HG02970 (cell line): Measurements from ENCODE around the gene VEGFD.

Experiments used
- ATAC-seq: cut with Tn5 transposase; IDR thresholded peaks from one replicate; pipeline ENCODE4 v1.9.1; 2021; ENCODE audit warnings: mild to moderate bottlenecking, moderate library complexity, moderate number of reproducible peaks; ENCODE audit not compliant: unreplicated experiment, low FRiP score

The VEGFD gene

DNA sequence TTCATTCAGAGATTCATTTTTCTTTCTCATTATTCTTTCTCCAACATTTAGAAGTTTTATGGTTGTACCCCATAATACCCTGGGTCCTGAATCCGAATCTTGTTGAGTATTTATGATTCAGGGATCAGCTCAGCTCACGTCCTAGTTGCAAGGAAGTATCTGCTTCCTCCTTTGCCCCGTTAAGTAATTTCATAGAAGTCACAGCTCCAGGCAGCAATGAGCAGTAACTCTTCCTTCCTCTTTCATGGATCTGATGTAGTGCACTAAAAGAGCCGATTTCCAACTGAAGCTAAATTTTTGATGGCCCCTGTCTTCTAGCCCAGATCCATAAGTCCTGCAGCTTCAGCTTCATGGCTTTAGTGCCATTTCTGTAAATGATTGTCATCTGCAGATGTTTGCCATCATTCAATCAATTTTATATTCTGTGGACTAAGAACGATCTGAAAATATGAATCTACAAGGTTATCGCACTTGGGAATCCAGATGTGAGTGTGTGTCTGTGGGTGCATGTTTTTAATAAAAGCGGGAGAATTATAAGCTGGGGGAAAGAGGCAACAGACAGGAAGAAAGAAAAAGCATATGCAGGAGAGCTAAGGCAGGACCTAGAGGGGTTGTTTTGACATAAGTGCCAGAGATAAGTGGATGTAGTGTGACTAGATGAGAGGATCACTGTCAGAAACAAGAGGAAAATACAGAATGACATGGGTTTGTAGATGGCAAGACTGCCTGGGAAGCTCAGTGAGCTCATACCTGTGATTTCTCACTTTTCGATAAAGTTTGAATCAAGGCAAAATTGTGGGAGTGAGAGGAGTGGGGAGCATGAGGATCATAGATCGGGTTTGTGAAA lies 17.5 kb downstream of the VEGFD start:
- ATAC-seq, result no peak

DNA sequence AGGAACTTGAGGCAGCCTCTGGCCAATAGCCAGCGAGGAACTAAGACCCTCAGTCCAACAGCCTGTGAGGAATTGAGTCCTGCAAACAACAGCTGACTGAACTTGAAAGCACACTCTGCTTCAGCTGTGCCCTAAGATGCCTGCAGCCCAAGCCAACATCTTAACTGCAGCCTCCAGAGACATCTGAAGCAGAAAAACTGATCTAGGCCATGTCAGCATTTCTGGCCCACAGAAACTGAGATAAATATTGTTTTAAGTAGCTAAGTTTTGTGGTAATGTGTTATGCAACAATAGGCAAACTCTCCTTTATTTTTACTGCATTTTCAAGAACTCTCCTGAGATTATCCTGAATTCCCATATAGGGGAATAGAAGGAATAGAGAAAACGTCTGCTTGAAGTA lies 24.5 kb downstream of the VEGFD start:
- ATAC-seq, result no peak

DNA sequence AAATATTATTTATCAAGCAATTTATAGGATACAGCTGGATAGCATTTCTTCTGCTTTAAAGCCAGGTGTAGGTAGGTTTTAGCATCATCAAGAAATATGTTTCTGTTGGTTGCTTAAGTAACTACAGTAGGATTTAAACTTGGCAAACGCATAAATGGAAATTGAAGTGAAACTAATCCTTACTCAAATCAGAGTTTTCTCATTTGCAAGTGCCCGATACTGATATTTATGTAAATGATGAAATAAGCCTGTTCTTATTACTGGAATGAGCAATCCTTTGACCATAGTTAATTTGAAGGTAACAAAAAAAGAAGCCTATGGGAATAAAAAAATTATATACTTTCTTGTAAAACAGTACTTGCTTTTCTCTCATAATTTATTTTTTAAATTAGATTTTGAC lies 25.7 kb downstream of the VEGFD start:
- no peak for ATAC-seq

DNA sequence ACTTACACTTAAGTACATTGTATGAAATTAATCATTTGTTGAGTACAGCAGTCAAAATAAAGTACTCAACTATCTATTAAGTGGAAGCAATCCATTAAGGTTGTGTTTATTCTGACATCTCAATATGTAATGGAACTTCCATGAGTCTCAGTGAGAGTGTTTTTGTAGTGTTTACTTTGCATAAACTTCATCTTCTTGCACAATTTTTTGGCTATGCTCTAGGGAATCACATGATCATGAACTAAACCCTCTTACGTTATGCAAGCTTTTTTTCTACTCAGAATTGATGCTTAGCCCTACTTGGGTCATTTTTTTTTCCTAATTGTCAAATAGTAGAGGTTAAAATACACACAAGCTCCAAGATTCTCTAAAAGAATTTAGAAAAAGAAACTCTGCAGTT lies 27.8 kb downstream of the VEGFD start:
- no peak for ATAC-seq

DNA sequence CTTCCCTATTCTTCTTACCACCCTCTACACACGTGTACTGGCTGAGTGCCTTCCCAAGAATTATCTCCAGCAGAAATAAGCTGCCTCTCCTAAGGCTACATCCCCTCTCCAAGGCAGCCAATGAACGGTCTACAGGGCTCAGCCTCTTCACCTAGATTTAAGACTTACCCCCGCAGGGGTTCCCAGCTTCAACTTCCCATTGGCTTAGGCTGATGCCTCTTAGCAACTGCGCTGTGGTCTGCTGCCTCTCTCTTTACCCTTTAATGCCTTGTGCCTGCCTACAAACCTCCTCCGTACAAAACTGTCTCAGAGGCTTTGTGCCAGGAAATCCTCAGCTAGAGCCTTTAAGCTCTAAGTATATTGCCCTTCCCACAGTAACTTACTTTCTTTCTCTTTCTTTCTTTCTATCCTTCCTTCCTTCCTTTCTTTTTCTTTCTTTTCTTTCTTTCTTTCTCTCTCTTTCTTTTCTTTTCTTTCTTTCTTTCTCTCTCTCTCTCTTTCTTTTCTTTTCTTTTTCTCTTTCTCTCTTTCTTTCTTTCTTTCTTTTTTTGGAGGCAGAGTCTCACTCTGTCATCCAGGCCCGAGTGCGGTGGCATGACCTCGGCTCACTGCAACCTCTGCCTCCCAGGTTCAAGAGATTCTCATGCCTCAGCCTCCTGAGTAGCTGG lies 33.8 kb downstream of the VEGFD start:
- no peak for ATAC-seq

DNA sequence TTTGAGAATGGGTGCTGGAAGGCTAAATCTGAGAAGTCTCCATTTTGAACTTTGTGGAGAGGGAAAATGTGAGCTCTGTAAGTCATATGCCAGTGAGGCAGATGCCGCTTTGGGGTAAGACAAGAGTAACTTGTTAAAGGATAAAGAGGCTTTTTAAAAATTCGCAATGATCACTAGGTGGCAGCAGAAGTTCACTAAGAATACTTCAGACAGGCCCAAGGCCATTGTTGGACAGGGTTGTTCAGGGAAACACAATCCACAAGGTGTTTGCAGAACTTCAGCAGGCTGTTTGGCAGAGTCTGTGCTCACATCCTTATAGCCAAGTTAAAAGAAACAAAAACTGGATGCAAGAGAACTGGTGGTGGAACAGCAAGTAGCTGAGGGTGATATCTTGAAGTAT lies 35.2 kb downstream of the VEGFD start:
- no peak for ATAC-seq

DNA sequence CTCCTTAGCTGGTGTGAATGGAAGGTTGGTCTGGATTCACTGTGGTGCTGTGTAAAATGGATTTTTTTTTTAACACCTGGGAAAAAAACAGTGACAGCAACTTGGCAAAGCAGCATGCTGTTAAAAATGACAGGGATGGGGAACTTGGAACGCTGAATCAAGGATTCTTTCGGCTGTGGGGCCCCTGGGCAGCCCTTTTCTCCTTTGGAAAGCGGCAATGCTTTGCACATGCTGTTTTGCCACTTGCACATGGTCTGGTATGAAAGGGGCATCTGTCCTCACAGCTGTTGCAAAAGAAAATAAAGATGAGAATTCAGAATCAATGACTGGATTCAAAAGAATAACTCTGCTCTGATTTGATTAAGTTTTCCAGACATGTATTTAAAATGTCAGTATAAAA lies 38.2 kb downstream of the VEGFD start:
- ATAC-seq, result no peak

DNA sequence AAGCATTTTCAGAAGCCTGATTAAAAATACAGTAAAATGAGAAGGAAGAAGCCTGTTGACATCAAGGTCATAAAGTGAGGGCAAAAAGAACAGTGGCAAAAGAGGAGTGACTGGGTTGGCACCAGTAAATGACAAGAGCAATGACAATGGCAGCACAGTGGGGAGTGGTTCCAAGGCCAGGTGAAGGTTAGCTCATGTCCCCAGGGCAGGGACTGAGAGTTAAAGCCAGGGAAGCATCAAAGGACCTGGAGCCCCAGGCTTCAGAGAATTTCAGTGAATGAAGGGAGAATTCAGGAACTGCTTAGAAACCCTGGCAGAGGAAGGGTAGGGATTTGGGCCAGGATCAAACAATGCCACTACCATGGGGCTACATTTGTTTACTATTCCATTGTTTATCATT lies 40.1 kb downstream of the VEGFD start:
- ATAC-seq, result no peak

DNA sequence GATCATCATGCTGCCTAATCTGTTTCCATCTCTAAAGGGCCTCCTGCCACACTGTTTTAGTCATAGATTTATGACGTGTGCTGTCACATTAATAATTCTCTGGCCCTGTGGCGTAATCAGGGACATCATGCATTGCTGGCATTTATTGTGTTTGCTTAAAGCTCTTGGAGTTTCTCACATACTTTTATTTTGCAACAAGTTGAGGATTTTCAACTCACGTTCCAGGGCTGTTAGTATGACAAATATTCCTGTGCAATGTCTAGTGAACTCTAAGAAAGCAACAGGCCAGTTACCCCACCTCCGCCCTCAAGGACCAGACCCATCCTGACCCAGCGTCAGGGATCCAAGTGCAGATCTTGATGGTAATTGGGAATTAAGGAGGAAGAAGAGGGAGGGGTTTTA lies 41.1 kb downstream of the VEGFD start:
- ATAC-seq, result no peak

DNA sequence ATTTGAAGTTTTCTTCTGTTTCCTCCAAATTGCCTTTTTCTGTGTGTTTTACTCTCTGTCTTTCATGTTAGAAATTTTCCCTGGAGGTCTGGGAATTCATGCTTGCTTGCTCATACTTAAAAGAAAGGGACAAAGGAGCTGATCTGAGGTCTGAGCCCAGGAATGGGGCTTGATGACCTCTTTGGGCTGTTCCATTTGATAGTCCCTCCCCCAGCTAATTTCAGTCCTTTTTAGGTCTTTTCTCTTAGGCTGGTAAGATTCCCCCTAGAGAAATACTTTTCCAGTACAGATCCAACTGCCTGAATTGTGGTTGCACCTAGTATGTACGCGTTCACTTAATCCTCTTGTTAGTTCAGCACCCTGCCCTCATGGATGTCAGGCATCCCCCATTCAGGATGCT lies 43.3 kb downstream of the VEGFD start:
- no peak for ATAC-seq

DNA sequence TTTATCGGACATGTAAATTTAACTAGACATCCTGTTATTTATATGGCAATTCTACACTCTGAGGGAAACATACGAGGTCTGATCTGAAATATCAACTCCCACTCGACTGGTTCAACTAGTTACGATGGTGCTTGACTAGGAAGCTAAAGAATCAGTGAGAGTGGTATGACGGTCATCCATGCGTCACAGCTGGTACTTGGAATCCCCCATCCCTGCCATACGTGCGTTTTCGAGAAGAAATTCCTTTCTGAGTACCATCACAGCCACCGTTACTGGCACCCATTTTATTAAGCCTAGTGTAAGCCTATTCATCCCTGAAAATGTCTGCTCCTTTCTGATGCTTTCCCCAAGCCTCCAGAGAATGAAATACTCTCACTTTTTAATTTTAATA lies 48.2 kb downstream of the VEGFD start:
- no peak for ATAC-seq

DNA sequence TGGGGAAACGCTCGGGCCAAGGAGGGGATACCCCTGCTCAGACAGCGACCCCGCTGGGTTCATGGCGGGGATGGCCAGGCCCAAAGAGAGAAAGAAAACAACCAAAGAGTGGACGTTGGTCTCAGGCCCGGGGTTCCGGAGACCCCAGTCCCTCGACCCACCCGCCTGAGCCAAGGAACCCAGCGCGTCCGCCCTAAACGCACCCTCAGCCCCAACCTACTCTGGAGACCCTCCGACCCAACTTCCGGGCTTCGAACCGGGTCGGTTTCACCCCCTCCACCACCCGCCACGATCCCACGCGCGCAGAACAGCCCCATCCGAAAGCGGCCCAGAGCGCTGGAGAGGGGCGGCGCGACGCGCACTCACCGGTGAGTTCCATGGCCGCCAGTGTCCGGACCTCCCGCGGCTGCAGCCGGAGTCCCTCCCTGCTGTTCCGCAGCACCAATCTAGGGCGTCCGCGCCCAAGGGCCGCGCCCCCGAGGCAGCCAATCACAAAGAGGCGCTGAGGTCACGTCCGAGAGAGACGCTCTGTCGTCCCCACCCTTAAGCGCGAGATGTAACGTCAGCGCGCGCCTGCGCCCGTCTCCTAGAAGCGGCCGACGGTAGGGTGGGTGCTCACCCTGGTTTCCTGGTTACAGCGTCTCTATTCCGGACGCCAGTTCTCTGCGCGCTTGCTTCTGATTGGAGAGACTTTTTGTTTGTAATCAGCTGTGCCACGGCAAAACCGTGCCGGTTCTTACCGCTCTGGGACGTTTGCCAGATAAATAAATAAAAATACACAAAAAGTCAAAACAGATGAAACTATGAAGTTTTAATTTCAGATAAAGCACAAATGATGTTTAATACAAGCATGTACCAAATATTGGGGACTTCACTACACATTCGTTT lies 48.8 kb downstream of the VEGFD start, which contains the start of gene PIGA:
Gene PIGA (minus strand): TSS at position 389 of the 888 bp plus-strand sequence. CDS start 3,593 bp downstream, outside the sequence.
- ATAC-seq, result peak; percentile 97

DNA sequence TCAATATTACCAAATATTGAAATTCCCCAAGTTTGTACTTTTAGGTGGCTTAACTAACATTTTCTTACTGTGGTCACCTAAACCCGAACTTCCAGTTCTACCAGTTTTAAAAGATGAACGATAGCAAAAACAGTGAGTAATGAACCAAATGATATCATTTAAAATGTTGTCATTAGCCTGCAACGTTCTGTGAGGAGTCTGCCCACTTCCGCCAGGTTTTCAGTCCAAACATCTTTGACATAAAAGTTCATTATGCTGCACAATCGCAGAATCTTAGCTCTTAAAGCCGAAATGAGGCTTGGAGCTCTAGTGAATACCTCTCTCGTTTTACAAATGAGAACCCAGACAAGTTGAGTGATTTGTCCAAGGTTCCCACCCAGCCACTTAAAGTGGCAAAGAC lies 49.7 kb downstream of the VEGFD start:
- ATAC-seq, result no peak

DNA sequence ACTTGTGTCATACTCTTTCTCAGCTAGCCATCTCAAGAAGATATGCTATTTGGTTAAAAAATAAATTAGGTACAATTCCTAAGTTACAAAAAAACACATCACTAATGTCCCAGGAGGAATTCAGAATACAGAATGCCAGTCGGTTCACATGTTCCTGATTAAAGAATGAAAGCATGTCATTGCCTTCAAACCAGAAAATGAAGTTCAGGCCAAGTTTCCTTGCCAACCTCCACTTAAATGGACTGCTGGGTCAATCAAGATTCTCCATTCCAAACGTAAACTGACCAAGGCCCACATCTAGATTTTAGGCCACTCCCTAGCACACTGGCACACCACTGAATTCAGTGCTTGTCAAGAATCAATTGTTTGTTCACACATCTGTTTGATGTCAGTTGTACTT lies 55.4 kb downstream of the VEGFD start:
- ATAC-seq, result no peak

DNA sequence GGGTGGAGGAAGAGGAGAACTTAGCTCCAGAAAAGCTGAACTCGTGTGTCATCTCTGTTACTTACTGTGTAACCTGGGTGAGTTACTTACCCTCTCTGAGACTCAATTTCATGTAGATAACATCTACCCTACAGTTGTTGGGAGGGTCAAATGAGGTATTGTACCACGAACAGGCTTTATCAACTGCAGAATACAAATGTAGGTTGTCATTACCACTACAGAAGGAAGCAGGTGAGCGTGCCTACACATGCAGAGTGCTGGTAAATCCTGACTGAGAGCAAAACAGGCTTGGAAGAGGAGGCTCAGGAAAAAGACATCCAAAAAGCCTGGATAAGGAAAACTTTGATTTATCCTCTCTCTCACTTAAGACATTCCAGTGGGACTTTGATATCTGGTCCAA lies 56.1 kb downstream of the VEGFD start:
- no peak for ATAC-seq

DNA sequence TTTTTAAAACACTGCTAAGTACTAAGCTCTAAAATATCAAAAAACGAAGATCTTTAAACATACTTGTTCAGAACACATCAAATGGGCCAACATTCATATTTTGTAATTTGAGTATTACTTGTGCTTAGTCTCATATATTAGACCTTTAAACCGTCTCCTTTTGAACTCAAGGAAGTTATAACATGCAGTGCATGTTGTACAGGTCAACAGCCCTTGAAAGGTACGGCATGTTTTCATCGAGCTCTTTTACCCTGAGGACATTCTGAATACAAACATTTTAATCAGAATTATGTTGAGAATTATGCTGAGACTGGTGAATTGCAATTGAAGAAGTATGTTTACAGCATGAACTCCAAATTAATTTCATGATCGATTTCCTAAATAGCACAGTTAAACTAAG lies 61.7 kb downstream of the VEGFD start:
- ATAC-seq, result no peak

DNA sequence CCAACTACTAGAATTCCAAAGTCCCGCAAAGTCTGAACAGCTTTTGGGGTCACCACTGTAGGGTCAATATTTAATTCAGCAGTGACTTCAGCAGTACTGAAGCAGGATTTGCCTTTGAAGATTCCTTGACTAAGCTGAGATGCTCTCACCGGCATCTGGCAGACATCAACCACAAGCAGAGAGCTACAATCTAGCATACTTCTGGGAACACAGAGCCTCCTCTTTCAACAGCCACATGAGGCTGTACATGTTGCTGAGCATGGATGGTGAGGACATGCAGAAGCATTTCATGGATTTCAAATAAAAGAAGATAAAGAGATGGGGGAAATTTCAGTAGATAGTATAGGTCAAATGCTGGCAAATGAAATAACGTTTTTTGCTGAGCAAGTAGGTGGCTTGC lies 62.1 kb downstream of the VEGFD start:
- no peak for ATAC-seq

DNA sequence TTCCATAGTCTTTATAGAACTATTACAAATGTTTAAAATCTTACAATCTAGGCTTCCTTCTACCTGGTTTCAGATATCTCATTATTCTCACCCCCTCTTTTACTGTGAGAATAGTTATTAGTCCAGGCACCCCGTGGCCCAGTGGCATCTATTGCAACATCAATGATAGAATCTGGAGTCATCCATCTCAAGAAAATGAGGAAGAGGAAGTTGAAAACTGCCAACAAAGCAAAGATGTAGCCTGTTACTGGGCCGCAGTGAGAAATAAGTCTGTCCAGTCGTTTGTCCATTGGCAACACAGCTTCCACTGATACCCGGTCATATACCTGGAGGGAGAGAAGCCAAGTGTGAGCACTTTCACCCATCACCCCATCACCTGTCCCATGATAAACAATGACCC lies 62.8 kb downstream of the VEGFD start:
- no peak for ATAC-seq

DNA sequence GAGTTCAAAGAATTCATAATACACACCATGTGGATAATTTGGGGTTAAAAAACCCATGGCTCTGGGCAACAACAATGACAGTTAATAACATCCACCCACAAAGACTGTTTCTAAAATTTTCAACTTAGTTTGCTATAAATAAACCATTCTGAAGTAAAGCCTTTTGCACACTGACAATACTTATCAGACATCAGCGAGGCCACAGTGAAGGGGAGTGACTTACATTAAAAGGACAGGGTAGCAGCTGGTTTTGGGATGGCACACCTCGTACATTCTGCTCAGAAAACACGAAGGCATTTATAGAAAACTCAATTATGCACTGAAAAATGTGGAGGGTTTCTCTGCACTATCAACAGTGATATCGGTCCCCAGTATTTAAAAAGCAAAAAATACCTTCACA lies 63.9 kb downstream of the VEGFD start:
- ATAC-seq, result no peak

DNA sequence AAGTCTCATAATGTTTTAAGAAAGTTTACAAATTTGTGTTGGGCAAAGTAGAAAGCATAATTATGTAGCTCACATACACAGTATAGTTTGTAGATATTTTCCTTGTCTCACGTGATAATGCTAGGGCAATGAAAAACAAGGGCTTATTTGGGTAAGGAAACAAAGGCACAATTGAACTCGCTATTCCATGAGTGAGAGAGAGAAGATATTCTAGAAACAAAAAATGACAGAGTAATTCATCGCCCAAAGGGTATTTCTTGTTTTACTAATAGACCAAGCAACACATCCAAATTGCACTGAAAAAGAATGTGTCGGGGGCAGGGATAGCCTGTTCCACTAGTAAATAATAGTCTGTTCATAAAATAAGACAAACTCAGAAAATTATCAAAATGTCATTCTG lies 65.1 kb downstream of the VEGFD start:
- no peak for ATAC-seq

DNA sequence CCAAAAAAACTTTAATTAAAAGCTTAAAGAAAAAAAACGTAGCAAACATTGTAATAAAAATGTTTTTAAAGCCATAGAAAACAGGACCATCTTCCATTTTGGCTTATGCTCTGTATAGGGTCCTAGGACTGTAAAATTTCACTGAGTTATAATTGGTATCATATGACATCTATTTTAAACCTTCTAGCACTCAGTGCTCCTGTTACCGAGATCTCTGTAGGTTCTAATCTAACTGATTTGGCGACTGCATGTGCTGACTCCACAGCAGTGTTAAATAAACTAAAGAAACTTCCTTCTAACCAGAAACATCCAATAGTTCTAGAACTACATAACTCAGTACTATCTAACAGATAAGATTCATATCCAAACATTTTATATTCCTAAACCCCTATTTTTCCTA lies 68.7 kb downstream of the VEGFD start, which contains the start of gene ASB11:
Gene ASB11 (minus strand): TSS at position 132 of the 400 bp plus-strand sequence. CDS start 35 bp downstream, at position 97.
- ATAC-seq, result no peak
